ENCODE data around the gene SLC4A4.
"Not testable (repeated sequence)": the region's sequence is repeated elsewhere in the genome, so short reads cannot be mapped to it uniquely, and the experiment has no call there.

SLC4A4 gene

DNA sequence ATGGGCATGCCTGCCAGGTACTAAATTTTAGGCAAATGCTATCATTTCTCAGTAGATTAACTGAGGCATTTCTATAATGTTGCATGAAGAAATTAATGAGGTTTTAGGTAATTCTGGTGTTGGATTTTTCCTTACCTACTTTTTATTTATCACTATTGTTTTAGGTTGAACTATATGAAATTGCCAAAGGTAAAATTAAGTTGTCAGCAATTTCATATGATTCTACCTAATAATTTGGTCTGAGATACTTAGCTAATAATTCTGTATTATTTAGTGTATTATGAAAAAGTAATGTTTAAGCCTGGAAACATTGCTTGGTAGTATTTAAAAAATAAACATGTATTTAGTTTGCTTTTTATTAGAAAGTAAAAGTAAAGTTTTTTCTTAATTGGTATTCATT is 22.7 kb downstream of the SLC4A4 start:
- DNase-seq, result no peak

DNA sequence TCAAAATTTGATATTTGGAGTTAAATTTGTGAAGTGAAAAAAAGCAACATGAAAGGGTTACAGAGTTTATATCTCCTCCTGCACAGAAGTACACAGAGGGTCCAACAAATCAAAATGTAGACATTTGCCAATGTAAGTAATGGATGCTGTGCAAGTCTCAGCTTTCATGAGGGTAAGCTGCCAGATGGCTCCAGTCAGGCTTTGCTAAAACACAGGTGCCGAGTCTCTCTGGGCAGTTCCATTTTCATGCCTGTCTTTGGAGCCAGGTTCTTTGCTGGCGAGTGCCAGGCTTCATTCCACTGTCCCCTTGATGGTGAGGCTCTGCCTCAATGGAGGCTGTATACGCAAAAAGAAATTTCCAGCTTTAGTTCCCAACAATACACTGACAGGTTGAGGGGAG is 27.9 kb downstream of the SLC4A4 start:
- DNase-seq, result no peak

DNA sequence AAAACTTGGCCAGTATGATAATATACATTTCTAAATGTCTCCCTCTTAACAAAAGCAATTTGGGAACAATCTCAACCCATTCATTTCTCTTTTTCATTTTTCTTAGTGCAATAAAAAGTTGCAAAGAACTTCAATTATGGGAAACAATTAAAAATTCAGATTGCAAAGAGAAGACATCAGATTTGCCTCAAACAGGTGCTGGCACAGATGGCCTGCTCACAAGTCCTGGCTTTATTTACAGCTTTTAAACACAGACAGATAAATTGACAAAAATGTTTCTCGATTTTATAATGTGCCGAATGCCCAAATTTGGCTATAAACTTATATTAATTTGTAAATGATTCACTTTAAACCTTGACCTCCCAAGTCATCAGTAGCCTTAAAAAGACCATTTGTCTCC is 28.7 kb downstream of the SLC4A4 start:
- DNase-seq, result no peak

DNA sequence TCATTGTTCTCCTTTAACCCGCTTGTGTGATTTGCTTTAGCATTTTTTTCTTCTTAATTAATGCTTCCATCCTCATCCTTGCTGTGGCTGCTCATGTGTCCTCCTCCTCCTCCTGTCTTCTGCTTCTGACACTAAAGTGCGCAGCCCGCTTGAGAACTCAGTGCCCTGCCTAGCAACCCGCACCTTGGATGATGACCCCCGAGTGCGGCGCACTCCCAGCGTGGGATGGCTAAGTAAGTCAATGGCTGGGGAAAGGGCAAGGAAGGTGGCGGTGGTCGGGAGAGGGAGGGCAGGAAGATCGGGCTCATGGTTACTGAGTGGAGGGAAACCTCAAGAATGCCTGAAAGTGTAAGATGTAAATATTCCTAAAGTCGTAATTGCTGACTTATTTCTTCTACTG is 30.1 kb downstream of the SLC4A4 start:
- no peak for DNase-seq

DNA sequence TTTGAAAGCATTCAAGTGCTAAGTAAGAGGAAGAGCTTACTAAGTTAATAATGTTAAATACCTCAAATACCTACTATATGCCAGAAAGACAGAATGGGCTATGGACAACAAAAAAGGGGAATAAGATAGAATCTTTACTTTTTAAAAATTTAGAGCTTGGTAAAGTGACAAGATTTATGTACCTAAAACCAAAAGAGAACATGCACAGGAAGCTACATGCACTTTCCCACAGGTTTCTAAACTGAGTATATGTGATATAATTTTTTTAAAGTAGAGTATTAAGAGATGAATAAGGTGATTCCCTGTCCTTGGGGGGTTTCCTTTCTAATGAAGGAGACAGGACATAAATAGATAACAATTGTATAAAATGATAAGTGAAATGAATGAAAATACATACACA is 30.7 kb downstream of the SLC4A4 start:
- no peak for DNase-seq

DNA sequence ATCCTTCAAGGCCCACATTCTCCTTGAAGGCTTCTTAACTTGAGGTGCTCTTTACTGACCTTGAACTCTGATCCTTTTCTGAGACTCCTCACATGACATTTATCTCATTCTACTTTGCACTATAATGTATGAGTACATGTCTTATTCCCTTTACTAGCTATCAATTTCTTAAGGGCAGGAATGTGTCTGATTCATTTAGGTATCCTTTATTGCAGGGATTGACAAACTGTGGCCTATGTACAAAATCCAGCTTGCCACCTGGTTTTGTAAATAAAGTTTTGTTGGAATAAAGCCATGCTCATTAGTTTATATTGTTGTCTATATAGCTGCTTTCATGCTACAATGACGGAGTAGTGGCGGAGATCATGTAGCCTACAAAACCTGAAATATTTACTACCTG is 36.7 kb downstream of the SLC4A4 start:
- DNase-seq, result no peak

DNA sequence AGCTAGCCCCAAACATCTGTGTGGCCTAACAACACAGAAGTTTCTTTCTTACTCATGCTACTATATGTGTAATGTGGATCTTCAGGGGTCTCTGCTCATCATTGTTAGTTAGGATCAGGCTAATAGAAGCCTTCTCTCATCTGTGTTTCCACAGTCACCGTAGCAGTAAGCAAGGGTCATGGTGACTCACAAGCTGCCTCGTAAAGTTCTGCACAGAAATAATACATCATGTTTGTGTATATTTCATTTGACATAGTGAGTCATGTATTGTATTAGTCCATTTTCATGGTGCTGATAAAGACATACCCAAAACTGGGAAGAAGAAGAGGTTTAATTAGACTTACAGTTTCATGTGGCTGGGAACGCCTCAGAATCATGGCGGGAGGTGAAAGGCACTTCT is 38.7 kb downstream of the SLC4A4 start:
- DNase-seq, result no peak

DNA sequence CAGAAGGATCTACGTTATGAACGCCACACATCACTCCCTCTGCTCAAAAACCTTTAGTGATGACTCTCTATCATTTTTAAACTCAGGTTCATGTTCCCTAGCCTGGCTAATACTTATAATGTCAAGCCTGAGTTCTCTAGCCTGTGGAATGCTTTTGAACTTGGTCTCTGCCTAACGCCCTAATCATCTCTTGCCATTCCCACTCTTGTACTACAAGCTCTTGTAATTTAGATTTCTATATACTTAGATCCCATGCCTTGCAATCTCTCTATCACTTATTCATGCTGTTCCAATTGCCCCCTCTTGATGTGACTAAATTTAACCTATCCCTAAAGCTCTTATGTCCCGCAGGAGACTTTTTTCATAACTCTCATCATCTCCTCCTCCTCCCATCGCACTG is 40.3 kb downstream of the SLC4A4 start:
- no peak for DNase-seq

DNA sequence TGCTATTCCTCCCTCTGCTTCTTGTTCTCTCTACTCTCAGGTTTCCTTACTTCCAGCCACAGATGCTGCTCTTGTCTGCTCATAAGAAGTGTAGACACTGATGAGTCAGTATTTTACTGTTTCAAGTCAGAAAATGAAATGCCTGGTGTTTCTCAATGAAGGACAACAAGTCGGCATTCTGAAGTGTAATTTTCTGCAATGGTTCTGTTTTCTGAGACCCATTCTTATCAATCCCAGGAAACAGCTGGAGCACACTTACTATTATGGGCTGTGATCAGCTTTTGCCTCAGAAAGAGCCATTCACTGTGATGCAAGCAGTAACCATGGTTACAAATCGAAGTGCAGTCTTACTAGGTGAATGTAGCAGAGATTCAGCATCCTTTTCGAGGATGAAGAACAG is 42.0 kb downstream of the SLC4A4 start:
- no peak for DNase-seq

DNA sequence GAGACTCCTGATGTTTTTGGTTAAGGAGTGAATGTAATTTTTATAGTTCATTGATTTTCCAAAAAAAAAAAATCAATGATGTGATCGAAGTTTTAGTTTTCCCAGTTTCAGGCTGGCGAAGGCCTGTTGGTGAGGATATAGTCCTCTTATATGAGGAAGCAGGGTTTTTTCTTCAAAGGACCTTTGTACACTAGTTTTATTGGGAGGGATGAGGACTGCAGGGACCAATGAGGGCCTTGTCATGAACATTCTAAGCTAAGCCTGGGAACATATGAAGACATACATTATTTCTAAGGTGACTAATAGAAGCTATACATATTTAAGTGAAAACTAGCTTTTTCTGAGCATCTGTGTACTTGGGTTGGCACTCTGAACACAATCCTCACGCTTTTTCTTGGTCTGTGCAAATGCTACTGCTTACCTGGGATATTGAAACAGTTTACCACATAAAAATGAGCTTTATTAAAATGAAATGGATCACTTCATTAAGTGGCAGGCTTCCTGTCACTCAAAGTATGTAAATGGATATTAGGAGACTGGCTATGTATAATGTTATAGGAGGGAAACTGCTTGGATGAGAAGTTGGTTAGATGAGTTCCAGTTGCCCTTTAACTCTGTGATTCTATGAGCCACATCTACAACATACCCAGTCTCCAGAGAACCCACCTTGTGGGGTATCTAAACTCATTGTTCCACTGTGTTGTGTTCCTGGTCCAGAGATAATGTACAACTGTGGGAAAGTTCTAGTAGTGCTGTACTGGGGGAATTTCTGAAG is 43.5 kb downstream of the SLC4A4 start:
- DNase-seq, result no peak

DNA sequence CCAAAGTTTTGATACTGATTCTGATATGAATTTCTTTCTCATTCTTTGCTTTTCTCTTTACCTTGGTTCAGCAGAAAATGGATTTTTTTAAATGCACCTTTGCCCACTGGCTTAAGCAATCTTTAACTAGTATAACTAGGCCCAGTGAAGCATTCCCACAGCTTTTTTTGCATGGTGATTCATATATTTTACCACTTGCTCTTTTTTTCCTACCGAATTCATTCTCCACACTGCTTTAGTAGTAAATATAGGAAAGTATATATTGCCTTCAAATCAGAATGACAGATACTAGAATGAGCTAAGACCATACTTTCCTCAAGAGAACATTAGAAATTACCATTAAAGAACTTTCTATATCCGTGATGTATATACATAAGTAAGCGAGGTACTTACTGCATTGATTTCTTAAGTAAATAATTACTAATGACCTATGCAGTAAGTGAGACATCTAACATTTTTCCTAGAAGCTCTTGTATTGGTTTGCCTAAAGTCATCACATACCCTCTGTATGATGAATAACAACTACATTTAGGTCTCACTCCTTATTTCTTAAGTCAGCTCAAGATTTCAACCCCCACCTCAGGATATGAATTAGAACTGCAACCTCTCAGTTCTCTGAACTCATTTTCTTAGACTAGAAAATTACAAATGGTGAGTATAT is 44.2 kb downstream of the SLC4A4 start:
- no peak for DNase-seq

DNA sequence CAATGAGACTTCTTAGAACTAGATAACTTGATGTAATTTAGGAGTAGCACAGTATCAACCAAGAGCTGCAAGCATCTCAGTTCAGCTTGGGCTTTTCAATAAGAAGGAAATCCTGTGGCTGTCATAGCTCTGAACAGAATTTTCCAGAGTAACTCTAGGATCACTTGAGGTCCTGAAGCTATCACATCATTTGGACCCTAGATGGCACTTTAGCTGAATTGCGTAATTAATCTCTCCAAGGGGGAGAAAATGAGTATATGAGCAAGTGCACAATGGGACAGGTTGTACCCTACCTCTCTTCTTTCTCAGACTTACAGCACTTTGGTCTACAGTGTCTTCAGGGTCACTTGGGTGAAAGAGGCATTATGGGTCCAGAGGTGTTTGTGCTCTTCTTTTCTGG is 45.2 kb downstream of the SLC4A4 start:
- DNase-seq, result no peak

DNA sequence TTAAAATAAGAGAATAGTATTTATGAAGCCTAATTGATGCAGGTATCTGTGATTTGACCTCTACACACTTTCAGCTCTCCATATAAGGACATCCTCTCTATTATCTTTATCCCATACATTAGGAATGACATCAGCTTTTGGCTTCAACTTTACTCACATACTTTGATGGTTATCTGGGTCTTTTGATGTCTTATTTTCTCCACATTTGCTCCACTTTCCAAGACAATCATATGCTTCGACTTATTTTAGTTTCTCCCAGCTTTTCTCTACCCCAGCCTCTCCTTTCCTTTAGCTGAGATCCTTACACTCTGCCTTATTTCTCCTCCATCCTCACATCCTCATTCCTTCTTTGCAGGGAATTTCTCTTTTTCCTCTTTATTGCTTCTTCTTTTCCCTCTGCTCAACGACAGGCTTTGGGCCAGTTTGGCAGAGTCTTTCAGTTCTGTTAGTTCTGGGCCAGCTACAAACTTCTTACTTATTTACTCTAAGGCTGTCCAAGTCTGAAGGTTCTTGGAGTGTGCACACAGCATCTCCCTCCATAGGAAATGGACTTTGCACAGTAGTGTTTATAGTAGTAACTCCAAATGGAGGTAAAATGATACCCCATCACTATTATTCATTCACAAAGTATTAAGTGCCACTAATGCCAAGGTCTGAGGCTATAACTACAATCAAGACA is 50.5 kb downstream of the SLC4A4 start:
- no peak for DNase-seq

DNA sequence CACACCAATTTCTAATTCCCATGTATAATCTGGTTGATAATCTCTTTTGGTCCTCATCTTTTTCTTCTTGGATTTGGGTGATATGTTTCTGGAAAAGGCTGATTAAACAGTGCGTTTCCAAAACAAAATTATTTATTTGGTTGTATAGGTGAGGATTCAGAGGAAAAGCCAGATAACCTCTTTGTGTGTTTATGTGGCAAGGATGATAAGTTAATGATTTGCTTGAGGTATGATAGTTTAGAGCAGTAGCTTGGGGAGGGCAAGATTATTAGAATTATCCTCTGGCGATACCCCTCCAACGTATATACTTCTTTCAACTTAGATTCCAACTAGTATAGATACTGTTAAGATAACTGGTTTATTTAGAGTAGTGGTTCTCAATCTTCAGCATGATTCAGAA is 53.3 kb downstream of the SLC4A4 start:
- no peak for DNase-seq

DNA sequence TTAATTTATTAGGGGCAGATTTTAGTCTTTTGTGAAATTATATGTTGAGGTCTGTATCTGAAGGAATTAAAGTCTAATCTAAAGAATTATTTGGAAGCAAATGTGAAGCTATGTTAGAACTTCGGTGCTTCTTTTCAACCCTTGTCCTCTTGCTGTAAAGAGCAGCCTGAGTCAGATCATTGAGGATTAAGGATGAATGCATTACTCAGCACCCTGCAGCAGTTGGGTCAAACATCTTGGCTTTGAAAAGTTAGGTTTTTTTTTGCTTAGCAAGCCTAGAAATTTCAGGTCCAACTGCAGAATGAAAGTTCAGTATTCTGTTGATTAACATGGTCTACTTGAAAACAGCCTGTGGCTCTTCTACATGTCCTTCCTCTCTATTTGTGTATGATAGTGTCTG is 57.6 kb downstream of the SLC4A4 start:
- no peak for DNase-seq

DNA sequence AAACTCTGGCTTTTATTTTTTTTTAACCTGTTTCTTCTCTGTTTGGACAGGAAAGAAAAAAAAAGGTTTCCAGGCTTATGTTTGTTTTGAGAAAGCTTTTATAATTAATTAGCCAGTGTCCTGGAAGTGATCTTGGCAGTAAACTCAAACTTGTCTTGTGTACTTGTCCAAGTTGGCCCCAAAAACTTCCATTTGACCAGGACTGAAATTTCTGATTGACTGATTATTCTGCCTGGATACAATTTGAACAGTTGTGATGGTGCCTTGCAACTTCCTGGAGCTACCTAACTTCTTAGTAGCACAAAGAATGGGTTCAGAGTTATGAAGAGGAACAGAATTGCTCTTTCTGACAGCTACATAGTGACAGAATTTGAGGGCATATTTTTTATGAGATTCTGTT is 62.0 kb downstream of the SLC4A4 start:
- DNase-seq, result no peak

DNA sequence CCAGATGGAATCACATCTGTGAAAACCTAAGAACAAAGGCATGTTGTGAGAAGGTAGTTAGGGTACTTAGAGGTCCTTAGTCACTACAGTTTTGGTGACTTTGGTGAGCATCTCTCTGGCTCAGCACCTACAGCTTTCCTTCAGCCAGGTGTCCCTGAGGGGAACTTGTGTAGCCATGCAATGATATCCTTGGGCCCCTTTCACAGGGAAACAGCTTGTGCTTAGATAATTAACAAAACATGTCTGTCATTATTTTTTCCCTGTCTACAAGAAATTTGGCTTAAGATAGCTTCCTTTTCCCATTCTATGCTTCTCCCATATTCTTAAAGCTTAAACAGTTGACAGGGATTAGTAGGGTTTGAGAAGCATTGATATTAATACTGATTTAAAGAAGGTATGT is 63.8 kb downstream of the SLC4A4 start:
- no peak for DNase-seq

DNA sequence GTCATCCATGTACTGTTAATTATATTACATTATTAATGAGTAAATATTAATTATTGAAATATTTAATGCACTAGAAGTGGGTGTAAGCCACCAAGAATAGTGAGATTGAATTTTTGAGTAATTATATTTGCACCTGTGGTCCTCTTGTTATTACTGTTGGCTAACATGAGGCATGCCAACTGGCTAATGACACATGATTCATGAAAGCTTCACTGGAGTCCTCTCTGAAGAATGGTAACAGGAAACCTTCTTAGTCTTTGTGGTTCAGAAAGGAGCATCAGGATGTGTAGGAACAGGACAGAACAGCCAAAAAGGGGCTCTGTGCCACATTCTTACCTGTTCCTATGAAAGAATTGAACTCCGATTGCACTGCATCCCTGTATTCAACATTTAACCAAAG is 65.2 kb downstream of the SLC4A4 start:
- DNase-seq, result no peak

DNA sequence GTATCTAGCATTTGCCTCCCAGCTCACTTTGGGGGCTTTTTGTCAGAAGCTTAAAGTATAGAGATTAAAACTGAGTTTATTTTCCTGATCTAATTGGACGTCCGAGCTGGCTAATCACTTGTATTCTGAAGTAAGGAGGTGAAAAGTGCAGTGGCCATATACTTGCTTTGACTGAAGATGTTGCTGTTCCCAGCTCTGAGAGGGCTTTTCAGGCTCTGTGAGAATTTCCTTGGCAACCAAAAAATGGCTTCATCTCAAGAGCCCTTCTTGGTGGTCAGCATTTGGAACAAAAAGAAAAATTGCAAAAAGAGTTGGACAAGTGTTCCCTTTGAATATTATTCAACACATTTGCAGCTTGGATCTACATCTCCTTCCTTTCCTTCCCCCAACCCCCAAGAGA is 67.0 kb downstream of the SLC4A4 start:
- DNase-seq, result no peak

DNA sequence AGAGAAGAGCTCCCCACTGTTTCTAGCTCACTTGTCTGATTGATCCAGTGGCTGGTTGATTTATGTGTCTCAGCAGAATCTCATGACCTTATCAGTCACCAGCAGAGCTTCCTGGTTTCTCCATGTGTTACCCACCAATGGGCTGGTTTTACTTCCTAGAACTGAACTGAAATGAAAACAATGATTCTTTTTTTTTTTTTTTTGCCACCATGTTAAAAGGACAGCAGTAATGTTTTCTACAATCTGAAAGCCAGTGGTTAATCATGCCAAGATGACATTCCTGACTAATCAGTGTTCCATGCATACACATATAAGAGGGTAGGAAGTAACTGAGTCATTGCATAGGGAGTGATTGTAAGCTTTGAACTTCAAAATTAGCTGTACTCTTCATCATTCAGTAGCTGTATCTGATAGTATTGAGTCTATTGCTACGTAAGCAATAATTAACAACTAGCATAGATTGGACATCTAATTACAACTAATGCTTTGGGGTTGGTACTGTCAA is 67.7 kb downstream of the SLC4A4 start:
- DNase-seq, result no peak

DNA sequence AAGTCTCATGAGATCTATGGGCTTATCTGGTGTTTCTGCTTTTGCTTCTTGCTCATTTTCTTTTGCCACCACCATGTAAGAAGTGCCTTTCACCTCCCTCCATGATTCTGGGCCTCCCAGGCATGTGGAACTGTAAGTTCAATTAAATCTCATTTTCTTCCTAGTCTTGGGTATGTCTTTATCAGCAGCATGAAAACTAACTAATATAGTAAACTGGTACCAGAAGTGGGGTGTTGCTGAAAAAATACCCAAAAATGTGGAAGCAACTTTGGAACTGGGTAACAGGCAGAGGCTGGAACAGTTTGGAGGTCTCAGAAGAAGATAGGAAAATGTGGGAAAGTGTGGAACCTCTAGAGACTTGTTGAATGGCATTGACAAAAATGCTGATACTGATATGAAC is 70.1 kb downstream of the SLC4A4 start:
- DNase-seq, result not testable (repeated sequence)

DNA sequence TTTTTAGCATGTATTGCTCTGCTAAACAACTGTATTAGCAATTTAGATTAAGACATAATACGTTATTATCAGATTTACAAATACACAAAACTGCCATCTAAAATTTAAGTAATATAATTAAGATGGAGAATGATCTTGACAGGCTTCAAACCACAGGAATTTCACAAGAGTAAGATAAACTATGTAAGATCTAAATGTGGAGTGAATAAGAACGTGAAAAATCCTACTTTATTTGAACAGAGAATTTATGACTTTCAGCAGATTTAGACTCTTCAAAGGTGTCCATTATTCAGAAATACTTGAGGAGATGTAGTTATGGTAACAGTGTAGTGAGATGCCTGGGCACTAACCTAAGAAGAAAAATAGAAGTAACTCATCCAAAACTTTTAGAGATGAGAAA is 73.2 kb downstream of the SLC4A4 start:
- DNase-seq, result no peak

DNA sequence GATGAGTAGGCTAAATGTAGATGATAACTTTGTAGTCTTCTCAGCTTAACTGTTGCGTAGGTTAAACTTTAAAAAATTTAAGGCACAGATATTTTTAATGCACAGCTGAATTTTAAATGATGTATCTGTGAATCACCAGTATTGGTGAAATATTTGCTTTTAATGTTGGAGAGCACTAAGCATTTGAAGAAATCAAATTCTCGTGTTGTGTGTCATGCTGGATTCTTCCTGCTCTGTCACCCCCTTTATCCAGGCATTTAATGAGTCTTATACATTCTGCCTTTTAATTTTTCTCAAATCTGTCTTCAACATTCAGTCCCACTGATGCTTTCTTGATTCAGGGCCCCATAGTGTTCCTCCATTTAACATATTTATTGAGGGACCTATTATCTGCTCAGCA is 76.7 kb downstream of the SLC4A4 start:
- no peak for DNase-seq

DNA sequence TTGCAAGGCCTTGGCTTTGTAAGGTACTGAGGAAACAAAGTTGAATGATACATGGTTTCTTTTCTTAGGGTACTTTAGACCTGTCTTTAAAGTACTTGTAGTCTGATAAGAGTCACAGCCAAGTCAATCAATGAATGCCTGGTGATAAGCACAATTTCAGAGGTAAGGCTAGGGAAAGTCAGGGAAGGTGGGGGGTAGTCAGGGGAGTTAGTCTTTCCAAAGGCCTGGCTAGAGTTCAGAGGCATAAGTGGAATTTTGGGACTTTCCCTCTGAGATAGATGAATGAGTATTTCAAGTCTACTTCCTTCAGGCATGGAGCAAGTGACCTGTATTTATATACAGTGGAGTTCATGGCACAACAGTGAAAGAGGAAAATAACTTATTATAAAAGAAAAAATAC is 78.3 kb downstream of the SLC4A4 start:
- no peak for DNase-seq

Data from activated CD4-positive, alpha-beta T cell treated with anti-CD3 and anti-CD28 coated beads, Interleukin-2, amount 50 U/mL, for 16 hours (primary cell).